ENCODE measurements around the gene MARS1.
"Not testable (repeated sequence)": the region's sequence is repeated elsewhere in the genome, so short reads cannot be mapped to it uniquely, and the experiment has no call there.

MARS1 gene

DNA sequence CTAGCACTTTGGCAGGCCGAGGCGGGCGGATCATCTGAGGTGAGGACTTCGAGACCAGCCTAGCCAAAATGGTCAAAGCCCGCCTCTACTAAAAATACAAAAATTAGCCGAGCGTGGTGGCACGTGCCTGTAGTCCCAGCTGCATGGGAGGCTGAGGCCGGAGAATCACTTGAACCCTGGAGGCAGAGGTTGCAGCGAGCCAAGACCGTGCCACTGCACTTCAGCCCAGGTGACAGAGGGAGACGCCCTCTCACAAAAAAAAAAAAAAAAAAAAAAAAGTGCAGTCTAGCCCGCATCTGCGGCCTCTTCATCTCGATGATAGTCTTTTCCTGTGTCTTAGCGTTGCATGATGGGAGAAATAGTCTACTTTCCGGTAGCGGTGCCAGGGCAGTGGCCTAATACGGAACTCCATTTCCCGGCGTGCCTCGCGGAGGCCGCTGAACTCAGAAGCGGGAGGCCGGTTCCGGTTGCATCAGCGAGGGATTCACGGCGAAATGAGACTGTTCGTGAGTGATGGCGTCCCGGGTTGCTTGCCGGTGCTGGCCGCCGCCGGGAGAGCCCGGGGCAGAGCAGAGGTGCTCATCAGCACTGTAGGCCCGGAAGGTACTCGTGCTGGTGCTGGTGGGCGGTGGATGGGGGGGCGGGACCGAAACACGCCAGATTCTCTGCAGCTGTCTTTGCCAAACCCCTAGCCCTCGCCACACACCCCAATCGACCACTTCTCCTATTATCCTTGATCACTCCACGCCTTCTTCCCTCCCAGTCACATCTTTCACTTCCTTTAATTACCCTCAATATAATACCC lies at the start of gene MARS1:
MARS1 (plus strand) TSS at position 472 of the 805 bp plus-strand sequence; CDS start at position 495, 23 bp downstream.
- DNase-seq, result peak; percentile 97

DNA sequence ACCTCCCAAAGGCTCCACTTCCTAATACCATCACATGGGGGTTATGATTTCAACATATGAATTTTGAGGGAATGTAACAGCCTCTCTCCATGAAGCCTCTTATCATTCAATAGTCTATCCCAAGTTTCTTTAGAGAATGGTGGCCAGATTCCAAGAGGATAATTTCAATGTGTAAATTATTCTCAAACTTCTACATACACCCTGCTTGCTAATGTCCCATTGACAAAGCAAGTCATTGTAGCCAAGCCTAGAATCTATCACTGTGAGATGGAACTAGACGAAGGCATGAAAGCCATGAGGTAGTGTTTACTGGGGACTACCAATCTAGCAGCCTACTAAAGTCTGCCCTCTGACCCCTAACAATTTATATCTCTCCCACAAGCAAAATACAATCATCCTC lies 49.5 kb upstream of the MARS1 start:
- no peak for DNase-seq

DNA sequence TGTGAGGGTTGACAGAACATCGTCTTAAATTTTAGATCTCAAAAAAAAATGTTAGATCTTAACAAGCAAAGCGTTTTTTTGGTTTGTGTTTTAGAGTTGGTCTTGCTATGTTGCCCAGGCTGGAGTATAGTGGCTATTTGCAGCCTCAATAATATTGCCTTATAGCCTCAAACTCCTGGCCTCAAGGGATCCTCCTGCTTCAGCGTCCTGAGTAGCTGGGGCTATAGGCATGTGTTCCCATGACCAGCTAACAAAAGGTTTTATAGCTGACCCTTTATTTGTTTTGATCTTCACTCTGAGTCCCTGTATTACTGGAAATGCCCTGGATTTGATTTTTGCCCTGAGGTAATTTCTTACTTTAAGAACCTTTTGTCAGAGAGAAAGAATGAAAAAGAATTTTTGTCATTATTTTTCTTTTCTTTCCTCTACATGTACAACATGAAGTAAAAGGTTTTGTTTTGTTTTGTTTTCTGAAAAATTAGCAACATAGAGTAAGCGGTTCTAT lies 48.1 kb upstream of the MARS1 start:
- no peak for DNase-seq

DNA sequence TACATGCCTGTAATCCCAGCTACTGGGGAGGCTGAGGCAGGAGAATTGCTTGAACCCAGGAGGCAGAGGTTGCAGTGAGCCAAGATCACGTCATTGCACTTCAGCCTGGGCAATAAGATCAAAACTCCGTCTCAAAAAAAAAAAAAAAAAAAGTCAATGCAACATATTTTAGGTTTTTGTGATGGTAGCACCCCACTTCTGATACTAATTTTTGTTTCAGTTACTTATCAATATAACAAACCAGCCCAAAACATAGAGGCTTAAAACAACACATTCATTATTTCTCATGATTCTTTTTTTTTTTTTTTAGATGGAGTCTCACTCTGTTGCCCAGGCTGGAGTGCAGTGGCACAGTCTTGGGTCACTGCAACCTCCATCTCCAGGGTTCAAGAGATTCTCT lies 46.5 kb upstream of the MARS1 start:
- not testable (repeated sequence) for DNase-seq

DNA sequence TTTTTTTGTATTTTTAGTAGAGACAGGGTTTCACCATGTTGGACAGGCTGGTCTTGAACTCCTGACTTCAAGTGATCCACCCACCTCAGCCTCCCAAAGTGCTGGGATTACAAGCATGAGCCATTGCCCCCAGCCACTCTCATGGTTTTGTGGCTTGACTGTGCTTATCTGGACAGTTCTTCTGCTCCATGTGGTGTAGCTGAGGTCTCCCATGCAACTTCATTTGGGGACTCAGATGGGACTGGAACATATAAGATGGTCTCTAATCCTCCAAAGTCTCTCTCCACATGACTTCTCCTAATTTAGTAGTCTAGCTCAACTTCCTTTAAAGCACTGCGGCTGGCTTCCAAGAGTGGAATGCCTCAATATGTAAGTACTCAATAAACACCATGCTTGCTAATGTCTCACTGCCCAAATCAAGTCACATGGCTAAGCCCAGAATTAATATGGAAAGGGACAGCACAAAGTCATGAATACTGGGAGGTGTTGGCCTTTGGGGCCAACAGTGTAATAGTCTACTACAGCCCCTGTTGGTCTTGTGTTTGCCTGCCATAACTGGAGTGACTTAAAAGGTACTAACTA lies 45.9 kb upstream of the MARS1 start:
- DNase-seq, result no peak

DNA sequence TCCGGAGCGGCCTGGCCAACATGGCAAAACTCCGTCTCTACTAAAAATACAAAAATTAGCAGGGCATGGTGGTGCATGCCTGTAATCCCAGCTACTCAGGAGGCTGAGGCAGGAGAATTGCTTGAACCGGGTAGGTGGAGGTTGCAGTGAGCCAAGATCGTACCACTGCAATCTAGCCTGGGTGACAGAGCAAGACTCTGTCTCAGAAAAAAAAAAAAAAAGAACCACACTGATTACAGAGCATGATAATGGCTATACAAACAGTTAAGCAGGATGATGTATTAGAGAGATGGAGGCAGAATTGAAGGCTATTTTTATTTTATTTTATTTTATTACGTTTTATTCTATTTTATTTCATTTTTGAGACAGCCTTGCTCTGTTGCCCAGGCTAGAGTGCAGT lies 43.5 kb upstream of the MARS1 start:
- not testable (repeated sequence) for DNase-seq

DNA sequence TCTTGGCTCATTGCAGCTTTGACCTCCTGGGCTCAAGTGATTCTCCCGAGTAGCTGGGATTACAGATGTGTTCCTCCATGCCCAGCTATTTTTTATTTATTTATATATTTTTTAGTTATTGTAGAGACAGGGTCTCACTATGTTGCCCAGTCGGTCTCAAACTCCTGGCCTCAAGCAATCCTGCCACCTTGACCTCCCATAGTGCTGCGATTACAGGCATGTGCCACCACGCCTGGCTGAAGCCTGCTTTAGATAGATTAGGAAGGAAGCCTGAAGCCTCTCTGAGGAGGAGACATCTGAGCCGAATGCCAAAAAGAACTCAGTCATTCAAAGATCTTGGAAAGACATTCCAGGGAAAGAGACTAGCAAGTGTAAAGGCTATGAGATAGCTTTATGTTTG lies 43.1 kb upstream of the MARS1 start:
- no peak for DNase-seq

DNA sequence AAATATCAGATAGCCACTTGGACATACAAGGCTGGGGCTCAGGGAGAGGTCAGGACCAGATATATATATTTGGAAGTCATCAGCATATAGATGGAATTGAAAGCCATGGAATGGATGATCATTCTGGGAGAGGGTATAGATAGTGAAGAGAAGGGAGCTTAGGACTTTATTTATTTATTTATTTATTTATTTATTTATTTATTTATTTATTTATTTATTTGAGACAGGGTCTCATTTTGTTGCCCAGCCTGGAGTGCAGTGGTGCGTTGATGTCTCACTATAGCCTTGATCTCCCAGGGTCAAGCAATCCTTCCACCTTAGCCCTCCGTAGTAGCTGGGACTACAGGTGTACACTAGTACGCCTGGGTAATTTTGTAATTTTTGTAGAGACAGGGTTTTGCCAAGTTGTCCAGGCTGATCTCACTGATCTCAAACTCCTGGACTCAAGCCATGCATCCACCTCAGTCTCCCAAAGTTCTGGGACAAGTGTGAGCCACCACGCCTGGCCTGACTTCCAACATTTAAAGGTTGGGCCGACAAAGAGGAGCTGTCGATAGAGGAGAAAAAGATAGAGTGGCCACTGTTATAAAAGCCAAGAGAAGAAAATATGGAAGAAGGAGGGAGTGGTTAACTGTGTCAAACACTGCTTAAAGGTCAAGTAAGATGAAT lies 41.4 kb upstream of the MARS1 start:
- no peak for DNase-seq

DNA sequence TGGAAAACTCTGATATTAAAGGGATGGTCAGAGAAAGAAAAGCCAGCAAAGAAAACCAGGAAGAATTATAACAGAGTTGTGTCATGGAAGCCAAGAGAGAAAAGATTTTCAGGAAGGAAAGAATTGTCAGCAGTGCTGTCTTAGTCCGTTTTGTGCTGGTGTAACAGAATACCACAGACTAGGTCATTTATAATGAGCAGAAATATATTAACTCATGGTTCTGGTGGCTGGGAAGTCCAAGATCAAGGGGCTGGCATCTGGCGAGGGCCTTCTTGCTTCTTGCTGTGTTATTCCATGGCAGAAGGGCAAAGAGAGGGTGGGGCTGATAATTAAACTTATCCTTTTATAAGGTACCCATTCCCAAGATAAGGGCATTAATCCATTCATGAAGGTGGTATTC lies 39.2 kb upstream of the MARS1 start:
- DNase-seq, result no peak

DNA sequence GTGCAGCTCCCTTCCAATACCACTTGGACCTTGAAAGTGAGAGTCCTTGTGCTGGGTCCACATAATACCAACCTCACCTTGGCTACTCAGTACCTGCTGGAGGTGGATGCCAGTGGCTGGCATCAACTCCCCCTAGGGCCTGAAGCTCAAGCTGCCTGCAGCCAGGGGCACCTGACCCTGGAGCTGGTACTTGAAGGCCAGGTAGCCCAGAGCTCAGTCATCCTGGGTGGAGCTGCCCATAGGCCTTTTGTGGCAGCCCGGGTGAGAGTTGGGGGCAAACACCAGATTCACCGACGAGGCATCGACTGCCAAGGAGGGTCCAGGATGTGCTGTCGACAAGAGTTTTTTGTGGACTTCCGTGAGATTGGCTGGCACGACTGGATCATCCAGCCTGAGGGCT lies 38.5 kb upstream of the MARS1 start:
- no peak for DNase-seq

DNA sequence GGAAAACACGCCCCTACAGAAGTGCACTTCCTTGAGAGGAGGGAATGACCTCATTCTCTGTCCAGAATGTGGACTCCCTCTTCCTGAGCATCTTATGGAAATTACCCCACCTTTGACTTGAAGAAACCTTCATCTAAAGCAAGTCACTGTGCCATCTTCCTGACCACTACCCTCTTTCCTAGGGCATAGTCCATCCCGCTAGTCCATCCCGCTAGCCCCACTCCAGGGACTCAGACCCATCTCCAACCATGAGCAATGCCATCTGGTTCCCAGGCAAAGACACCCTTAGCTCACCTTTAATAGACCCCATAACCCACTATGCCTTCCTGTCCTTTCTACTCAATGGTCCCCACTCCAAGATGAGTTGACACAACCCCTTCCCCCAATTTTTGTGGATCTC lies 37.8 kb upstream of the MARS1 start:
- DNase-seq, result no peak

DNA sequence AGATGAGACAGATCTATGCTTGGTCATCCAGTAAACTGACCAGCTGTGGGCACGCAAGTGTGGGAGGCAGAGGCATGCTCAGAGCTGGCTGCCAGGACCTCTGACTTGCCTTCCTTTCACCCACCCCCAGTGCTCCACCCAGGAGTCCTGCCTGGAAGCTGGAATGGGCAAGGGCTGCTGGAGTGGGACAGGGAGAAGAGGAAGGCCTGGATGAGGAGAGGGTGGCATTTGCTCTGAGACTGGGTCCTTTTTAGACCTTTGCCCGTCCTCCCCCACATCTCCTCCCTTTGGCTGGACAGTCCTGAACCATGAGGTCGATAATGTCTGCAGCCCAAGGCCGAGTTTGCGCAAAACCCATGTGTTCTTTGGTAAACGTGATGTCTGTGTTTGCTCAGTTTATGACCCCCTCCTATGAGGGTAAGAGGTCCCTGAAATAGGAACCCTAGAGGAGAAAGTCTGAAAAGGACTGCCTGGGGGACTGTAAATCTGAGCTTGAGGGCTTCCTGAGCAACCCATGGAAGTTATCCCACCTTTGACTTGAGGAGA lies 36.6 kb upstream of the MARS1 start:
- DNase-seq, result no peak

DNA sequence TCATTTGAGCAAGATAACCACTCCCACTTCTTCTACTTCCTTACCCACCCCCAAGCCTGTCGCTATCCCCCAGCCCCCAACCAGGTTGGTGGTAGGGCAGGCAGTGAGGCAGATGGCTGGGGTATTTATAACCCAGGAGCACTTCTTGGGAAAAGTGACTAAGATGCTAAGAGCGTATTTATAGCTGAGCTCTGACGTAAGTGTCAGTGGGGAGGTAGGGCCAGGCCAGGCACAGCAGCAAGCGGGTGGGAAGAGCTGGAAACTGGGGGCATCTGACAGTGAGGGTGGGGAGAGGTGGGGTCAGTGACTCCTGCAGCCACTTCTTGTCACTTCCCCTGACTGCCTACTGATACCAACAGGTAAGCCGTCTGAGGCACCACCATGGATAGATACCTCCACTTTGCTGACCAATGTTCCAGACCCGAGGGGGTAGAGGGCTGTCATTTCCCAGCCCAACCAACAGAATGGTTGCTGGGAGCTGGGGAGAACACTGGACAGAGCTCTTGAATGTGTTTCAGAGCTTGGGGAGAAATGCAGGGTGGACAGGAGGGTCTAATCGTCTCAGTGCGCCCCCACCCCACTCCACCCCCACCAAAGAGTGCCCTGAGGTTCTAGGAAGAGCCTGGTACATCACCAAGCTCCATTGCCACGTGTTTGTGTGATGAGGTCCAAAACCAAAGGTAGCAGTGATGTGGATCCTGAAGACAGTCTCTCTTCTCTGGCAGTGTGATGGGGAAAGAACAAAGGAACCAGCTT lies 35.5 kb upstream of the MARS1 start:
- no peak for DNase-seq

DNA sequence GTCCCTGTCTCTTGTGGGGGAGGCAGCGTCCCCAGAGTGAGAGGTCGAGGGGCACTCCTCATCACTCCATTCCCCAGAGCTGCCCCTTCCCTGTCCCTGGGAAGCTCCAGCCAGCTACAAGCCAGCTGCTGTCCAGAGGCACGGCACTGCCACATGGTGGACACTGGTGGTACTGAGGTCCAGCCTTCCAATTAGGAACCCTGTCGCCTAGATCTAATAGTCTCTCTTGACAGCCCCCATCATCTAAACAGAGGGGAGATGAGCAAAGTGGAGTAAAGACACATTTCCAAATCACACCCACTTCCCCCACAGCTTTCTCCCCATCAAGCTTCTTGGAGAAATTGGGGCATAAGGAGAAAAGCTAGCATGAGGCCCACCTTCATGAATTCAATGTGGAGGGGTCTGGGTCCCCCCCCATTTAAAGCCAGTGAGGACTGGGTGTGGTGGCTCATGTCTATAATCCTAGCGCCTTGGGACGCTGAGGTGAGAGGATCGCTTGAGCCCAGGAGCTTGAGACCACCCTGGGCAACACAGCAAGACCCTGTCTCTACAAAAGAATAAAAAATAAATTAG lies 34.8 kb upstream of the MARS1 start:
- peak; percentile 61 for DNase-seq

DNA sequence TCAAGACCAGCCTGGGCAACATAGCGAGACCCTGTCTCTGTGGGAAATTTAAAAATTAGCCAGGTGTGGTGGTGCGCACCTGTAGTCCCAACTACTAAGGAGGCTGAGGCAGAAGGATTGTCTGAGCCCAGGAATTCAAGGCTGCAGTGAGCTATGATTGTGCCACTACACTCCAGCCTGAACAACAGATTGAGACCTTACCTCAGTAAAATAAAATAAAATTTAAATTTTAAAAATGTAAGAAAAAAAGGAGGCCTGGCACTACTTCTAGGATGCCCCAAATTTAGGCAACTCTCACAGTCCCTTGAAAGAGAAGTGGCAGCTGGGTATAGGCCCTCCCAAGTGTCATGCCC lies 33.7 kb upstream of the MARS1 start:
- no peak for DNase-seq

DNA sequence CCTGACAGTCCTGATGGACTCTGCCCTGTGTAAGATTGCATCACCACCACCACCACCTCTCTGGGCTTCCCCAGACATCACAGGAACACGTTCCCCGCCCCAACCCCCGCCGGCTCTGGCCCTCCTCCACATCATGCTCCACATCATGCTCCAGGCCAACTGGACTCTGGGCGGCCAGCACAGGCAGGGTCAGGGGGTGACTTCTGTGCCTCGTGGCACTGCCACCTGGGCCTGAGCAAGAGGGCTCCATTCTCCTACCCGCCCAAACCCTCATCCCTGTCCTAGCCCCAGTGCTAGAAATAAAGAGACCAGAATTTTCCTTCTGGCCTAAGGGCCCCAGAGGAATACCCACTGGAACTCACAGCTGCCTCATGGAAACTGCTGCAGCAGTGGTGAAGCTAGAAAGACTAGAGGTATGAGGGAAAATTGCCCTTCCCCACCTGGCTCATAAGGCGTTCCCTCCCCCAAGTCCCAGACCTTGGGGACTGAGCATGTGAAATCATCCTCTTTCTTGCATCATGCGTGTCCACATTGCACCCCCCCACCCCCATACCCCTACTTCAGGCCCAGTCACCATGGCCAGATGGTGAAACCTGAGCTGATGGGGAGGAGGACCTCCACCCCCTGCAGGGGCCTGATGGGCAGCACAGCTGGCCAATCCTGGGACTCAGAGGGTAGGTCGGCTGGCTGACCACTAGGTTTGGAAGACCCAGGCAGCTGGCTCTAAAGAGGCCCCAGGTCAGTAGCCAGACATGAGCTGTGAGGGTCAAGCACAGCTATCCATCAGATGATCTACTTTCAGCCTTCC lies 33.1 kb upstream of the MARS1 start, which contains the start of gene INHBE:
INHBE (plus strand) TSS at position 742 of the 808 bp plus-strand sequence. CDS start 230 bp downstream, outside the sequence.
- DNase-seq, result peak; percentile 40

DNA sequence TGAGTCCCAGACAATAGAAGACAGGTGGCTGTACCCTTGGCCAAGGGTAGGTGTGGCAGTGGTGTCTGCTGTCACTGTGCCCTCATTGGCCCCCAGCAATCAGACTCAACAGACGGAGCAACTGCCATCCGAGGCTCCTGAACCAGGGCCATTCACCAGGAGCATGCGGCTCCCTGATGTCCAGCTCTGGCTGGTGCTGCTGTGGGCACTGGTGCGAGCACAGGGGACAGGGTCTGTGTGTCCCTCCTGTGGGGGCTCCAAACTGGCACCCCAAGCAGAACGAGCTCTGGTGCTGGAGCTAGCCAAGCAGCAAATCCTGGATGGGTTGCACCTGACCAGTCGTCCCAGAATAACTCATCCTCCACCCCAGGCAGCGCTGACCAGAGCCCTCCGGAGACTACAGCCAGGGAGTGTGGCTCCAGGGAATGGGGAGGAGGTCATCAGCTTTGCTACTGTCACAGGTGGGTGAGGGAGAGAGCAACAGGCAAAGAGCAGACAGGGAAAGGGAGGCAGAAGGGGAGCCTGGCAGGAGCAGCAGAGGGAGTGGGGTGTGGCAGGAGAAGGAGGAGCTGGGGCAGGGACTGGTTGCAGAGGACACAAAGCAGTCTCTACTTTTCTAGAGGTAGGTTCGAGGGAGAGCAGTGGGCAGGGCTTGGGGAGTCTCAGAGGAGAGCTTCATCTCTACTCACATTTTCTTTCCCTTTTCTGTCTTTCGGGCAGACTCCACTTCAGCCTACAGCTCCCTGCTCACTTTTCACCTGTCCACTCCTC lies 32.3 kb upstream of the MARS1 start:
- peak; percentile 9 for DNase-seq

DNA sequence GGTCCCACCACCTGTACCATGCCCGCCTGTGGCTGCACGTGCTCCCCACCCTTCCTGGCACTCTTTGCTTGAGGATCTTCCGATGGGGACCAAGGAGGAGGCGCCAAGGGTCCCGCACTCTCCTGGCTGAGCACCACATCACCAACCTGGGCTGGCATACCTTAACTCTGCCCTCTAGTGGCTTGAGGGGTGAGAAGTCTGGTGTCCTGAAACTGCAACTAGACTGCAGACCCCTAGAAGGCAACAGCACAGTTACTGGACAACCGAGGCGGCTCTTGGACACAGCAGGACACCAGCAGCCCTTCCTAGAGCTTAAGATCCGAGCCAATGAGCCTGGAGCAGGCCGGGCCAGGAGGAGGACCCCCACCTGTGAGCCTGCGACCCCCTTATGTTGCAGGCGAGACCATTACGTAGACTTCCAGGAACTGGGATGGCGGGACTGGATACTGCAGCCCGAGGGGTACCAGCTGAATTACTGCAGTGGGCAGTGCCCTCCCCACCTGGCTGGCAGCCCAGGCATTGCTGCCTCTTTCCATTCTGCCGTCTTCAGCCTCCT lies 31.6 kb upstream of the MARS1 start:
- peak; percentile 78 for DNase-seq

DNA sequence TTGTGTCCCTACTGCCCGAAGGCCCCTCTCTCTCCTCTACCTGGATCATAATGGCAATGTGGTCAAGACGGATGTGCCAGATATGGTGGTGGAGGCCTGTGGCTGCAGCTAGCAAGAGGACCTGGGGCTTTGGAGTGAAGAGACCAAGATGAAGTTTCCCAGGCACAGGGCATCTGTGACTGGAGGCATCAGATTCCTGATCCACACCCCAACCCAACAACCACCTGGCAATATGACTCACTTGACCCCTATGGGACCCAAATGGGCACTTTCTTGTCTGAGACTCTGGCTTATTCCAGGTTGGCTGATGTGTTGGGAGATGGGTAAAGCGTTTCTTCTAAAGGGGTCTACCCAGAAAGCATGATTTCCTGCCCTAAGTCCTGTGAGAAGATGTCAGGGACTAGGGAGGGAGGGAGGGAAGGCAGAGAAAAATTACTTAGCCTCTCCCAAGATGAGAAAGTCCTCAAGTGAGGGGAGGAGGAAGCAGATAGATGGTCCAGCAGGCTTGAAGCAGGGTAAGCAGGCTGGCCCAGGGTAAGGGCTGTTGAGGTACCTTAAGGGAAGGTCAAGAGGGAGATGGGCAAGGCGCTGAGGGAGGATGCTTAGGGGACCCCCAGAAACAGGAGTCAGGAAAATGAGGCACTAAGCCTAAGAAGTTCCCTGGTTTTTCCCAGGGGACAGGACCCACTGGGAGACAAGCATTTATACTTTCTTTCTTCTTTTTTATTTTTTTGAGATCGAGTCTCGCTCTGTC lies 31.0 kb upstream of the MARS1 start:
- DNase-seq, result no peak

DNA sequence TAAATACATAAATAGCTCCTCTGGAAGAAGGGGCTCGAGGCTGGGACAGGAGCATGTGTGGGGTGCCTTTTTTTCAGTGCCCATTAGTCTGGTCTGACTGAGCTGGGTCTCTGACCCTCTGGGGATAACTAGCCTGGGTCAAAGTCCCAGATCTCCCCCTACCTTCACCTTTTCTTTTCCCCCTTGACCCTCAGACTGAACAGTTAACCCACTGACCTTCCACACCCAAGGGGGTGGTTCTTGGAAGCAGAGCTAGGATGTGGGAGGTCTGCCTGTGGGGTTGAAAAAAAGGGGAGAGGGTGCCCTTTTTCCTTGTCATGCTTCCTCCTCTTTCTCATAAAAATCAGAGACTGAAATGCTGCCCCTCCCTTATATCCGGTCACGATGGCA lies 29.2 kb upstream of the MARS1 start:
- DNase-seq, result no peak
